DND-41 (cell line): ENCODE measurements around the gene TNS3.

Source experiments
- ATAC-seq: fragments of 200-7000 bp; cut with Tn5 transposase; 3 replicates; pipeline ENCODE4 v1.9.1; 2021; ENCODE audit warnings: low read depth; ENCODE audit not compliant: insufficient read depth
- DNase-seq: peaks from one replicate; pipeline ENCODE4 v3.0.0-alpha.2; 2020
- H2AFZ ChIP-seq: 2 replicates; pipeline ENCODE4 v1.6.0; 2012; ENCODE audit warnings: low read depth, low read length
- H3K27ac ChIP-seq: 2 replicates; pipeline ENCODE4 v1.5.1; 2012; ENCODE audit warnings: low read length, inconsistent platforms
- H3K27me3 ChIP-seq: fragments of 200-600 bp; sonication (generic); 2 replicates; pipeline ENCODE4 v1.6.0; 2012; ENCODE audit warnings: low read length, mild to moderate bottlenecking, inconsistent platforms; ENCODE audit not compliant: insufficient read depth, poor library complexity
- H3K36me3 ChIP-seq: 2 replicates; pipeline ENCODE4 v1.5.1; 2012; ENCODE audit warnings: low read length, inconsistent platforms; ENCODE audit not compliant: insufficient read depth
- H3K4me1 ChIP-seq: 2 replicates; pipeline ENCODE4 v1.5.1; 2012; ENCODE audit warnings: mild to moderate bottlenecking, low read length; ENCODE audit not compliant: insufficient read depth
- H3K4me2 ChIP-seq: 2 replicates; pipeline ENCODE4 v1.6.0; 2012; ENCODE audit warnings: mild to moderate bottlenecking, moderate library complexity, low read length, inconsistent platforms; ENCODE audit not compliant: insufficient read depth
- H3K4me3 ChIP-seq, 2 experiments: fragments of 200-600 bp in 1 of 2; shearing (Covaris generic) in 1 of 2; 2 replicates each; pipeline ENCODE4 v1.5.1; 2012 to 2016; ENCODE audit warnings: inconsistent platforms in 2 of 2, low read length in 2 of 2, mild to moderate bottlenecking in 2 of 2, low read depth in 1 of 2, moderate library complexity in 1 of 2
- H3K79me2 ChIP-seq: 2 replicates; pipeline ENCODE4 v1.6.0; 2012; ENCODE audit warnings: low read length, inconsistent platforms; ENCODE audit not compliant: insufficient read depth
- H3K9ac ChIP-seq: 2 replicates; pipeline ENCODE4 v1.6.0; 2012; ENCODE audit warnings: low read depth, mild to moderate bottlenecking, inconsistent platforms, low read length, moderate library complexity
- H3K9me3 ChIP-seq: 2 replicates; pipeline ENCODE4 v1.5.1; 2012; ENCODE audit warnings: low read length, moderate library complexity, mild to moderate bottlenecking, inconsistent platforms; ENCODE audit not compliant: insufficient read depth, severe bottlenecking
- H4K20me1 ChIP-seq: 2 replicates; pipeline ENCODE4 v1.6.0; 2012; ENCODE audit warnings: low read length; ENCODE audit not compliant: insufficient read depth
- EZH2 ChIP-seq: IDR thresholded peaks from 3 replicates; pipeline ENCODE4 v1.6.1; 2012; ENCODE audit warnings: borderline replicate concordance, low read depth, mild to moderate bottlenecking, moderate library complexity, low read length, inconsistent platforms; ENCODE audit not compliant: severe bottlenecking
- TF ChIP-seq, protein P1 (sequence below): IDR thresholded peaks from 2 replicates; pipeline ENCODE4 v1.5.1; 2012; ENCODE audit warnings: borderline replicate concordance, low read length, moderate library complexity, mild to moderate bottlenecking; ENCODE audit not compliant: poor library complexity, severe bottlenecking; ENCODE audit errors: extremely low read depth

Gene TNS3

DNA sequence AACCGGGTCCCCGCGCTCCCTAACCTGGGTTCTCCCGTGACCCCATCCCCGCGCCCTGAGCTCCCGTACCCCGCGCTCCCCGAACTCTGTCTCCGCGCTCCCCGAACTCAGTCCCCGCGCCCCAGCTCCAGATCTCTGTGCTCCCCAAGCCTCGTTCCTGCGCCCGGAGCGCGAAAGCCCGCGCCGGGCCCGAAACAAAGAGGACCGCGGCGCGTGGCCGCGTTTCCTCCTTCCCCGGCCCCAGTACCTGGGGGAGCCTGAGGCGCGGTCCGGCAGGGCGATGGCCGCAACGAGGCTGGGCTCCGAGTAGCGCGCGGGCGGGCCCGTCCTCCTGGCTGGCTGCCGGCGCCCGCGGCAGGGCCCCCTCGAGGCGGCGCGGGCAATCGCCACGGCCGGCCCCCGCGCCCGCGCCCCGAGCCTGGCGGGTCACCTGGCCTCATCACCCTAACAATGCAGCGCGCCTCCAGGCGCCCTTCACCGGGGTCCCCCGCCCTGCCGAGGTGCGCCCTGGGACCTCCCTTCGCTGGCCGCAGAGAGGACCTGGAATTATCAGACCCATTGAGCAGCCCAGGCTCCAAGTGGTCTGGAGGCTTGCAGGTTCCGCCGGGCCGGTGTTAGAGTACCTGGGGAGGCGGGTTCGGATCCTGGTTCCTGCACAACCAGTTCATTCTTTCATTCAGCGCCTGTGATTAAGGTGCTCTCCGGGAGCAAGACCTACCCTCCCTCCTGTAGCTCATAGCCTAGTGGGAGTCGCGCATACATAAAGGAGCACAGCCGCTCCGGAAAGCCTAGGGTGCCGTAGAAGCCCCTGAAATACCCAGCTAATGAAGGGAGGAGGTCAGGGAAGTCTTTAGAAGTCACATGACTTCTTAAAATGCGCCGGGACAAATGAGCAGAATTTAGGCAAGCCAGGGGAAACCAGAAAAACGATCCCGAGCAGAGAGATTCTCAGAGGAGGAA lies at the start of gene TNS3:
TSS of gene TNS3 (minus strand) at position 308 of the 960 bp plus-strand sequence. CDS start 142,475 bp downstream, outside the sequence.
- Histone ChIP-seq H3K27ac (no peak within 1 kb of the TSS), H3K4me1 (no peaks in the 10 kb centered on the region), H2AFZ (no peak within 1 kb of the TSS), H3K4me3 (no peak within 1 kb of the TSS), H4K20me1 (no peaks in the 10 kb centered on the region), H3K36me3 (no peaks in the 10 kb centered on the region), H3K79me2 (no peaks in the 10 kb centered on the region), H3K9me3 (peaks cover 12% of the 10 kb centered on the region), H3K9ac (no peak within 1 kb of the TSS), H3K27me3 (no peaks in the 10 kb centered on the region), H3K4me2 (no peak within 1 kb of the TSS)
- DNase-seq (no peak), ATAC-seq (no peak)
- TF ChIP-seq, protein P1, sequence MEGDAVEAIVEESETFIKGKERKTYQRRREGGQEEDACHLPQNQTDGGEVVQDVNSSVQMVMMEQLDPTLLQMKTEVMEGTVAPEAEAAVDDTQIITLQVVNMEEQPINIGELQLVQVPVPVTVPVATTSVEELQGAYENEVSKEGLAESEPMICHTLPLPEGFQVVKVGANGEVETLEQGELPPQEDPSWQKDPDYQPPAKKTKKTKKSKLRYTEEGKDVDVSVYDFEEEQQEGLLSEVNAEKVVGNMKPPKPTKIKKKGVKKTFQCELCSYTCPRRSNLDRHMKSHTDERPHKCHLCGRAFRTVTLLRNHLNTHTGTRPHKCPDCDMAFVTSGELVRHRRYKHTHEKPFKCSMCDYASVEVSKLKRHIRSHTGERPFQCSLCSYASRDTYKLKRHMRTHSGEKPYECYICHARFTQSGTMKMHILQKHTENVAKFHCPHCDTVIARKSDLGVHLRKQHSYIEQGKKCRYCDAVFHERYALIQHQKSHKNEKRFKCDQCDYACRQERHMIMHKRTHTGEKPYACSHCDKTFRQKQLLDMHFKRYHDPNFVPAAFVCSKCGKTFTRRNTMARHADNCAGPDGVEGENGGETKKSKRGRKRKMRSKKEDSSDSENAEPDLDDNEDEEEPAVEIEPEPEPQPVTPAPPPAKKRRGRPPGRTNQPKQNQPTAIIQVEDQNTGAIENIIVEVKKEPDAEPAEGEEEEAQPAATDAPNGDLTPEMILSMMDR: no peak
- no peak for TF ChIP-seq EZH2

DNA sequence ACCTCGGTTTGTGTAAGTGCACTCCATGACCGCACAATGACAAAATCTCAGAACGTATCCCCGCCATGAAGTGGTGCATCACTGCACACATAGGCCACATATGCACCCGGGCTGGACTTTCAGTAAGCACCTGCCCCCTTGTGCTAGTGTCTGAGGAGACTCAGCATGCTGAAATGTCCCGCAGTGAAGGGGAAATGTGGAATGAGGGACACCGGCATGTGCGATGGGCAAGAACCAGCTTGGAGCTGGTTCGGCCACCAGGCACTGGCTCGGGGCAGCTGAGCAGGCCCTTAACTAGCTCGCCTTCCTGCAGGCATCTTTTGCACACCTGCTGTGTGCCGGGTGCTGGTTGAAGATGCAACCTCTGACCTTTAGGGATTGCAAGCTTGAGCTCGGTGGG lies 49.8 kb upstream of the TNS3 start:
- no peaks in the 10 kb centered on the region for H4K20me1 ChIP-seq
- H3K79me2 ChIP-seq: no peaks in the 10 kb centered on the region
- H3K36me3 ChIP-seq: no peaks in the 10 kb centered on the region
- ATAC-seq (no peak), DNase-seq (no peak)
- H3K27me3 ChIP-seq: no peaks in the 10 kb centered on the region
- H3K9me3 ChIP-seq: peaks cover 6% of the 10 kb centered on the region
- H3K9ac ChIP-seq: no peak overlapping the region
- no peak overlapping the region for H3K4me3 ChIP-seq
- TF ChIP-seq EZH2: no peak
- TF ChIP-seq, protein P1: no peak
- H2AFZ ChIP-seq: no peak overlapping the region
- H3K27ac ChIP-seq: no peak overlapping the region
- no peak overlapping the region for H3K4me2 ChIP-seq
- no peaks in the 10 kb centered on the region for H3K4me1 ChIP-seq

DNA sequence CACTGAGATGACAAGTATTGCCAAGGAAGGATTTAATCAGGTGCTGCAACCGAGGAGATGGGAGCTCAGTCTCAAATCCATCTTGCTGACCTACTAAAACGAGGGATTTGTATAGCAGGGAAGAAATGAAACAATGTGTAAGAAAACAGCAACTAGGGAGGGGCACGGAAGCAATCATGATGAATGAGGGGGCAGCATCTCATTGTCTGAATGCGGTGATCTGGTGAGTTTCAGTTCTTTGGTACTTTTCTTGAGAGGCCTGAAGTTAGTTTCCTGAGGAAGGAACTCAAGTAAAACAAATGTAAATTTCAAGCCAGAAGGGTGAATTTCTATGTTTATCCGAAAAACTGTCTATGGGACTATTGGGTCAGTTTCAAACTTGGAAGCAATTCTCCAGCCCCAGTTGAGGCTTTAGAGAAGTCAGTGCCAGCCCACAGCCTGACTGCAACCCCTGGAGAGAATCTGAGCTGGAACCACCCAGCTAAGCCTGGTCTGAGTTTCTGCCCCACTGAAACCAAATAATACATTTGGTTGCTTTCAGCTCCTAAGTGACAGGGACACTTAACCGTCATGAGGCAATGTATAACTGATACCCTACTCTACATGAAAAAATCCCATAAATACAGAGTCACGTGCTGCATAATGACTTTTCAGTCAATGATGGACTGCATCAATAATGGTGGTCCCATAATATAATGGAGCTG lies 45.8 kb upstream of the TNS3 start:
- DNase-seq (no peak), ATAC-seq (no peak)
- TF ChIP-seq EZH2: no peak
- TF ChIP-seq, protein P1: no peak
- no peak overlapping the region for H3K4me2 ChIP-seq
- H3K4me1 ChIP-seq: no peaks in the 10 kb centered on the region
- H3K36me3 ChIP-seq: no peaks in the 10 kb centered on the region
- H3K9me3 ChIP-seq: peaks cover 6% of the 10 kb centered on the region
- H3K27ac ChIP-seq: no peak overlapping the region
- H3K4me3 ChIP-seq: no peak overlapping the region
- H3K9ac ChIP-seq: no peak overlapping the region
- no peaks in the 10 kb centered on the region for H3K27me3 ChIP-seq
- no peak overlapping the region for H2AFZ ChIP-seq
- H4K20me1 ChIP-seq: no peaks in the 10 kb centered on the region
- no peaks in the 10 kb centered on the region for H3K79me2 ChIP-seq
